Left renal pelvis (tissue), 4 donors: ENCODE measurements around the gene BRCA2. TPM values are rescaled to one million over a fixed set of nuclear protein-coding genes. Genes with fewer than 3 reads are reported as not detected.
"Not testable (repeated sequence)": the region's sequence is repeated elsewhere in the genome, so short reads cannot be mapped to it uniquely, and the experiment has no call there.

ENCODE experiments used
- DNase-seq, 4 donors: peaks; one replicate each; pipeline ENCODE4 v3.0.0-alpha.2; 2013; ENCODE audit warnings: low read depth in 4 of 4, low spot score in 3 of 4
- polyA plus RNA-seq, 4 donors: library from polyadenylated mRNA; unstranded; fragments of 120-200 nt; gene quantifications; one replicate each; pipeline ENCODE4 v1.2.1, GENCODE V29; 2013; ENCODE audit not compliant: insufficient read length in 4 of 4

BRCA2 gene
- polyA plus RNA-seq, 4 donors = 6.0 to 9.0 (median 7.6) TPM

- no peak for DNase-seq
Observed at GRCh38 chr13:32309312-32310133, 5.8 kb upstream of the BRCA2 start.

DNA sequence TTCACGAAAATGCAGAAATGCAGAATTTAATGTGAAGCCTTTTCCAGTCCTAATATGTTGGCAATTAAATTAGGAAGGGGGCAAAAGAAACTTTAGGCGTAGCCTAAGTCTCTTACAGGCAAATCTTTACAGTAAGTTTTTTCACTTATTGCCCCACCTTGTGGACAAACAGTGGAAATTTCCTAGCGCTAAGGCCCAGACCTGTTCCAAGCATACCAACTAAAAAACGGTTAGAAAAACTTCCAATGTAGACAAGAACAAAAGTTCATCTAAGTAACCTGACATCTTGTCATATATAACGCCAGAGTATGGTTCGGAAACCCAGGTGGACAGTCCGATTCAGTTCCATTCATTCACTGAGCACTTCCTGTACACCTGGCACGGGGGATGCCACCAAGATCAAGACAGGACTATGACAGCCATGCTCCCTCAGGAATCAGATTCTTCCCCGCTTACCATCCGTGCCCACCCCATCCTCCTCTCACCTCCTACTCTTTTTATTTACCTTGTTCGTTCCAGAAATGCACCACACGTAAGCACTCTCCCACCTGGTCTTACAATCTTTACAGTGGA lies 5.1 kb upstream of the BRCA2 start:
- peak; percentile 31 to 40 (median 34) for DNase-seq

DNA sequence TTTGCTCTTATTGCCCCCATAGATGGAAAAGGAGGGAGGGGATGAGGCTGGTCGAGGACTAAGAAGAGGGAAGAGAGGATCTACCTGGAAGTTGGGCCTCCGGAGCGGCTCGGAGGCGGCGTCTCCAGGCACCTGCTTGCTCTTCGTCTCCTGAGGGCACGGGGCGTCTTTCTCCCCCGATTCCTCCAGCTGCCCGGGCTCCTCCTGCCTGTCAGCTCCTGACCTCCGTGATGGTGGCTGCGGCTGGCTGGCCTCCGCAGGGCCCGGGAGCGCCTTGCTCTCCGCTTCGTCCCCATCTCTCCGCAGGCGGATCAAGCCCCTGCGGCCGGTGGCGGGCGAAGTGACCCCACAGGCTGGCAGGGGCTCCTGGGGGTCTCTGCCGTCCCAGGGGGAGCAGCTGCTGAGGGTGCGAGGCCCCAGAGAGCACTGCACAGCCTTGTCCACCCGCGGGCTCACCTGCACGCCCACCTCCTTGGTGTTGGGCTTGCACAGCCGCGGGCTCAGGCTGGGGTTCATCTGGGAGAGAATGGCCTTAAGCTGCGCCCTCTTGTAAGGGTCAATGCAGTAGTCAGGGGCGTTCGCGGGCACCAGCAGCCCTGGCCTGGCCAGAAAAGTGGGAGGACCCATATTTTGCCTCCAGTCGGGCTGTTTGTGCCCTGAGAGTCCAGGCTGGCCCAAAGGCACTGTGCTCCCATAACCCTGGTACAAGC lies 4.0 kb upstream of the BRCA2 start:
- no peak for DNase-seq

- DNase-seq = peak; percentile 23 to 43 (median 33)
Observed at GRCh38 chr13:32314271-32315237, 754 bp upstream of the BRCA2 start.

DNA sequence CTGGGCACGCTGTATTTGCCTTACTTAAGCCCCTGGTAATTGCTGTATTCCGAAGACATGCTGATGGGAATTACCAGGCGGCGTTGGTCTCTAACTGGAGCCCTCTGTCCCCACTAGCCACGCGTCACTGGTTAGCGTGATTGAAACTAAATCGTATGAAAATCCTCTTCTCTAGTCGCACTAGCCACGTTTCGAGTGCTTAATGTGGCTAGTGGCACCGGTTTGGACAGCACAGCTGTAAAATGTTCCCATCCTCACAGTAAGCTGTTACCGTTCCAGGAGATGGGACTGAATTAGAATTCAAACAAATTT lies 676 bp downstream of the BRCA2 start:
- DNase-seq = peak in 1 of 4 donors; percentile 66

DNA sequence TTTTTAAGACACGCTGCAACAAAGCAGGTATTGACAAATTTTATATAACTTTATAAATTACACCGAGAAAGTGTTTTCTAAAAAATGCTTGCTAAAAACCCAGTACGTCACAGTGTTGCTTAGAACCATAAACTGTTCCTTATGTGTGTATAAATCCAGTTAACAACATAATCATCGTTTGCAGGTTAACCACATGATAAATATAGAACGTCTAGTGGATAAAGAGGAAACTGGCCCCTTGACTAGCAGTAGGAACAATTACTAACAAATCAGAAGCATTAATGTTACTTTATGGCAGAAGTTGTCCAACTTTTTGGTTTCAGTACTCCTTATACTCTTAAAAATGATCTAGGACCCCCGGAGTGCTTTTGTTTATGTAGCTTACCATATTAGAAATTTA lies 1.2 kb downstream of the BRCA2 start:
- no peak for DNase-seq

GRCh38 chr13:32317716-32318465 lies 2.6 kb downstream of the BRCA2 start:
- DNase-seq = no peak

DNA sequence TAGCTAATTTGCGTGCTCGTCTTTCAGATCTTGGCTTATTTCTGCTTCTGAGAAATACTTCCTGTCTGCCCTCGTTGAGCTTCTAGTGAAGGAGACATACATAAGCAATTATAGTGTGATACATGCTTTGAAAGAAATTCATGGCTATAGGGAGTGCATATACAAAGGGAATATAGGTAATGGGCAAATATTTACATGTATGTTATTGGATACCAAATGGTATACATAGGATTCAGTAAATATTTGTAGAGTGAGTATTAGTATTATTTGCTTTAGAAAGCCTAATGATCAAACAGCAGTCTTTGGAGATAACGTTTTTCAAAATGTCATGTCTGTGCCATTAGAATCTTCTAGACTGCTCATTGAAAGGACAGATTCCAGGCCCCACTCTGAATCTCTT lies 5.2 kb downstream of the BRCA2 start:
- no peak for DNase-seq

DNA sequence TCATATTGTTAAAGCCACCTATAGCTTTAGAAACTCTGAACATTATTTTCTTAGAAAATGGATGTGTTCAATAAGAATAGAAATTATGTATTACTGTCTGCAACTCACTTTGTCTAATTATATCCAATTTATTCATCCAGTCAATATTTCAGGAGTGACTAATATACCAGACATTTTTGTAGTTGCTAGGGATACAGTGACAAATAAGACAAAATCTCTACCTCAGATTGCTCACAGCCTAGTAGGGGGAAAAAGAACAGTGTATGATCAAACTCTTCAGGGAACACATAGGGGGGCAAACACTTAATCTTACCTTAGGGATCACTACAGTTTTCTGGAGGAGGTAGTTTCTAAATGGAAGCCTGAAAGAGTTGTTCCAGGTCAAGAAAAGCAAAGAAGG lies 8.6 kb downstream of the BRCA2 start:
- no peak for DNase-seq

GRCh38 chr13:32330441-32330840 lies 15.1 kb downstream of the BRCA2 start:
- no peak for DNase-seq

- no peak for DNase-seq
Observed at GRCh38 chr13:32334671-32335070, 19.4 kb downstream of the BRCA2 start.

GRCh38 chr13:32340914-32341313 lies 25.6 kb downstream of the BRCA2 start:
- DNase-seq = no peak

DNA sequence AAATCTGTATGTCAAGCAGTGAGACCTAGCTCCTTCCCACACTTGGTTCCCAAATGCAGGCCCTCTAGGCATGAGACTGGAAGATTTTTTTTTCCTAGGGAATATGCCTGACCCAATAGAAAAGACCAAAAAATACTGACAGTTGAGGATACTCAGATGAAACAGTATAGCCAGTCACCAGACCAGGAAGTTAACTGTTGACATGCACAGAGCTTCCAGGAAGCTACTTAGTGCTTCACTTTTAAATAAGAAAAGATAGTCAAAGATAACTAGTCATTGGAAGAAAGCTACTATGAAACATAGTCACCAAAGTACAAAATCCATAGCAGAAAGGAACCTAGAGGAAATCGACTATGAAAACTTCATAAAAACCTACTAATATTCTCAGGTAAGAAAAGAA lies 32.3 kb downstream of the BRCA2 start:
- DNase-seq = no peak

- DNase-seq = not testable (repeated sequence)
Observed at GRCh38 chr13:32350839-32351441, 35.6 kb downstream of the BRCA2 start.

DNA sequence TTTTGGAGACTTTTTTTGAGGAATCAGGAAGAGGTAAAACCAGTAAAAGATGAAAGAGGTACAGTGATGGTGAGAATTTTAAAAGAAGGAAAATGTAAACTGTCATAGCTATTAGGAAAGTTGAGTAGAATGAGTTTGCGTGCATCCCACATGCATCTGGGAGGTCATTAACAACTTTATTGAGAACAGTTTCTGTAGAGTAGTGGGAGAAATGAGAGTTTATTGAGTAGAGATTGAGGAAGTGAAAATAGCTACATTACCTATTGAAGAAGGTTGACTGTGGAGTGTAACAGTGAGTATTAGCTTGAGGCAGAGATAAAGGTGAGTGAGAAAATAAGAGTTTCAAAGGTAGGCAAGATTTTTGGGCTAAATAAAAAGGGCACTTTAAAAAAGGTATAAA lies 38.7 kb downstream of the BRCA2 start:
- no peak for DNase-seq

GRCh38 chr13:32355935-32356334 lies 40.6 kb downstream of the BRCA2 start:
- not testable (repeated sequence) for DNase-seq

- no peak for DNase-seq
Observed at GRCh38 chr13:32362574-32362973, 47.3 kb downstream of the BRCA2 start.

DNA sequence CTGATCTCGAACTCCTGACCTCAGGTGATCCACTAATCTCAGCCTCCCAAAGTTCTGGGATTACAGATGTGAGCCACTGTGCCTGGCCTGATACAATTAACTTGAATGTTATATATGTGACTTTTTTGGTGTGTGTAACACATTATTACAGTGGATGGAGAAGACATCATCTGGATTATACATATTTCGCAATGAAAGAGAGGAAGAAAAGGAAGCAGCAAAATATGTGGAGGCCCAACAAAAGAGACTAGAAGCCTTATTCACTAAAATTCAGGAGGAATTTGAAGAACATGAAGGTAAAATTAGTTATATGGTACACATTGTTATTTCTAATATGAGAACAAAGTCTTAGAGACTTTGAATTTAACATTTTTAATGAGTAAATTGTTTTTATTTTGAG lies 55.5 kb downstream of the BRCA2 start:
- DNase-seq = no peak

GRCh38 chr13:32376642-32377415 lies 61.5 kb downstream of the BRCA2 start:
- DNase-seq = no peak
